AG10803 (cell line): ENCODE data around the gene TEX29.

ENCODE experiments used
- DNase-seq: peaks from one replicate; pipeline ENCODE4 v3.0.0; 2010; ENCODE audit warnings: low read depth
- H3K4me3 ChIP-seq: 2 replicates; pipeline ENCODE4 v1.5.1; 2011; ENCODE audit warnings: mild to moderate bottlenecking, low read length, control low read depth
- TF ChIP-seq, protein P1 (sequence below): conservative IDR thresholded peaks from 2 replicates; pipeline ENCODE4 v1.5.1; 2011; ENCODE audit warnings: mild to moderate bottlenecking, low read length, control low read depth, inconsistent platforms

TEX29 gene

DNA sequence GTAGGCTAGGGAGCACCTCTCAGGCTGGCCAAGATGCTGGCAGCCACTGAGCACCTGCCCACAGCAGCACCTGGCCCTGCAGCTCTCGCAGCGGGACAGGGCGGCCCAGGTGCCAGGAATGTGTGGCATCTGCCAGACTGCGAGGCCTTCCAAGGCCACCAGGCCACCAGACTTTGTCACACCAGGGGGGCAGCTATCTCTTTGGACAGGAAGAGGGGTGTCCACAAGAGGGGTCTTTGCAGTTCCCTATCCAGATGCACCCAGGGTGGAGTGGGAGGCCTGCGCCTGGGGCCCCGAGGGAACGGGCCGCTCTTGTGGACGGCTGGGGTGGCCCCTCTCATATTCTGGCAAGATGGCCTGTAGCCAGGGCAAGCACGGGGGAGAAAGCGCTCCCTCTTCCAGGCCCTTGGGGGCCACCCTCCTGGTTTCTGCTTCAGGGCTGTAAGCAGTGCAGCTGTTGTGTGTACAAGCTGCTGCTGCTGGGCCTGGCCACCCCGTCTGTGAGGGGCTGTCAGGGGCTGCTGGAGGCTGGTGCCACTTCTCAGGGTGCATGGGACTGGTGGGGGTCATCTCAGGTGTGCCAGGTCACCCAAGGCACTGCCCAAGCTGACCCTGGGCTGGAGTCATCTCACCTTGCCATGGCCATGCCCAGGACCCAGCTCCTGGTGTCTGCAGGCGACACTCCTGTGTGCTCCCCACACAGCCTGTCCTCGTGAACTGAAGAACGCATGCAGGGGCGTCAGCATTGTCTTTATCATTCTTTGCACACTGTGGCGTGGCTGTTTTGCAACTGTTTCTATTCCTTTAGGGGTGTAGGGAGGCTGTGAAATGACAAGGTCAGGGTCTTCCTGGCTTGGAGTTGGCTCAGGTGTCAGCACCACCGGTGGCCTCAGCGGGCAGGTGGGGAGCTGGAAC is 1.8 kb downstream of the TEX29 start:
- TF ChIP-seq, protein P1, sequence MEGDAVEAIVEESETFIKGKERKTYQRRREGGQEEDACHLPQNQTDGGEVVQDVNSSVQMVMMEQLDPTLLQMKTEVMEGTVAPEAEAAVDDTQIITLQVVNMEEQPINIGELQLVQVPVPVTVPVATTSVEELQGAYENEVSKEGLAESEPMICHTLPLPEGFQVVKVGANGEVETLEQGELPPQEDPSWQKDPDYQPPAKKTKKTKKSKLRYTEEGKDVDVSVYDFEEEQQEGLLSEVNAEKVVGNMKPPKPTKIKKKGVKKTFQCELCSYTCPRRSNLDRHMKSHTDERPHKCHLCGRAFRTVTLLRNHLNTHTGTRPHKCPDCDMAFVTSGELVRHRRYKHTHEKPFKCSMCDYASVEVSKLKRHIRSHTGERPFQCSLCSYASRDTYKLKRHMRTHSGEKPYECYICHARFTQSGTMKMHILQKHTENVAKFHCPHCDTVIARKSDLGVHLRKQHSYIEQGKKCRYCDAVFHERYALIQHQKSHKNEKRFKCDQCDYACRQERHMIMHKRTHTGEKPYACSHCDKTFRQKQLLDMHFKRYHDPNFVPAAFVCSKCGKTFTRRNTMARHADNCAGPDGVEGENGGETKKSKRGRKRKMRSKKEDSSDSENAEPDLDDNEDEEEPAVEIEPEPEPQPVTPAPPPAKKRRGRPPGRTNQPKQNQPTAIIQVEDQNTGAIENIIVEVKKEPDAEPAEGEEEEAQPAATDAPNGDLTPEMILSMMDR = no peak
- no peak for DNase-seq

DNA sequence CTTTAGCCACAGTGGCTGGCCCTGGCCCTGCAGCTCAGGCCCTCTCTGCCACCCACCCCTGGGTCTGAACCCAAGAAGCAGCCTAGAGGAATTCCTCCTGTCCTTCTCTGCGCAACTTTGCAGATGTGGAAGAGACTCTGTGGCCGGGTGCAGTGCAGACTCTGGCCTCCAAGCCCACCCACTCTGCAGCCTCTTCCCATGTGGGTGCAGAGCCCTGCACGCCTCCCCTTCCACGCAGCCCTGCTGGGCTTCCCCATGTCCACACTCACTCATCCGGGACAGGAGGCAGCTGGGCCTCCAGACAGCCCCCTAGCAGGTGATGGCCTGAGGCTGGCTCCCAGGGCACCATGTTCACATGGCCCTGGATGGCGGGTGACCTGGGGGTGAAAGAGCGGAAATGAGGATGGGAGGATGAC is 2.5 kb downstream of the TEX29 start:
- H3K4me3 ChIP-seq = no peak overlapping the region
- TF ChIP-seq, protein P1 = no peak
- no peak for DNase-seq

More for the DNA sequence above, 1.8 kb downstream of the TEX29 start:
- H3K4me3 ChIP-seq = no peak overlapping the region

DNA sequence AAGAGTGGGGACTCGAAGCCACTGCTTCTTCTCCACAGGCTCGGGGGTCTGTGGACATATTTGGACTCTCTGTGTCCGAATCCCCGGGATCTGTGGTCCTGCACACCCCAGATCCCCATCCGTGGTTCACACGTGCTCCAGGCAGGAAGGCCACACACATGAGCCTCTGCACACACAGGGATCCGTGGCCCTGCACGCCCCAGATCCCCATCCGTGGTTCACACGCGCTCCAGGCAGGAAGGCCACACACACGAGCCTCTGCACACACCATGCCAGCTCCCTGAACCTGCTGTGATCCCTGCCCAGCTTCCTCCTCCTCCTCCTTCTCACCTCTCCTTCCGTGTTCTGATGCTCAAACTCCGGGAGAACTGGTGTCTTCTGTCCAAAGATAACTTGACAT is 3.1 kb downstream of the TEX29 start:
- no peak for DNase-seq
- no peak overlapping the region for H3K4me3 ChIP-seq
- TF ChIP-seq, protein P1 = no peak

DNA sequence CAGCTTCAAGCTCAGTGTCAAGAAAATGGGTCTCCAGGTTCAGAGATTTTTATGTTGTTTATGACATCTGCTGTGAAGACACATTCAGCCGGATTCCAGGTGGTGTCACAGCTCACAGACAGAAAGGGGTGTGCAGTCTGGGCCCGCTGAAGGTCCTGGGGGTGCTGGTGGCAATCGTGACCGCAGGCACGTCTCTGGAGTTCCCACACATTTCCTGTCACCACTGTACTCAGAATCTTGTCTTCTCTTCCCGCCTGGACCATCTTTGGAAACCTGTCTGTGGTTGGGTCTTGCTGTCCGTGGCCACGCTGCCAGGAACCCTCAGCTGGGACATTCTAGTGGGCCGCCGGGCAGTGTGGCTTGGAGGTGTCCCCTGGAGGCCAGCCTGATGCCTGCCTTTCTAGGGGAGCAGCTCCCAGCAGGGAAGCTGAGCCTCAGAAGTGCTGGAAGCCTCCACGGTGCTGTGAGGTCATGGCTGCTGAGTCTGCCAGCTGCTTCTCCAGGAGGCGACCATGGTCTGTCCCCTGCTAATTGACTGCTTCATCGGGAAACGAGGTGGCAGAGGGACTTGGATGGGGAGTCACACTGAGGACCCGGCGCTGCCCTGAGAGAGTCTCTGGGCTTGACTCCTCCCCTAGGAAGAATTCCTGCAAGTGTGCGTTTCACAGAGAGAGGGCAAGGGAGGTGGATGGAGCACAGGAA is 3.7 kb downstream of the TEX29 start:
- TF ChIP-seq, protein P1 = no peak
- no peak for DNase-seq
- no peak overlapping the region for H3K4me3 ChIP-seq

DNA sequence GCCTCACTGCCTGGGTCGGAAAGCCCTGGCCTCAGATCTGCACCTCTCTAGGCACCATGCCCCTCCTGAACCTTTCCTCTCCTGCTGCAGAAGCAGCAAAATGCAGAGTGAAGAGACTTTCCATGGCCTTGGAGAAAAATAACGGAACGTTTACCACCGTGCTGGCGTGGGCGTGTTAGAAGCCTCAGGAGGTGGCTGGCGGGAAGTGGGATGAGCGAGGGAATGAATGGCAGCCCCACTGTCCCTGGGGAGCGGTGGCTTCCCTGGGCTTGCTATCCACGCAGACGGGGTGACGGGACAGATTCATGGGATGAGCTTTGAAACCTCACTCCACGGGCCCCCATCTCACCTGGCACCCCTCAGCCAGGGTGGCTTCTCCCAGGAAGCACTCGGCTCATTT is 4.3 kb downstream of the TEX29 start:
- TF ChIP-seq, protein P1 = no peak
- no peak overlapping the region for H3K4me3 ChIP-seq
- no peak for DNase-seq

DNA sequence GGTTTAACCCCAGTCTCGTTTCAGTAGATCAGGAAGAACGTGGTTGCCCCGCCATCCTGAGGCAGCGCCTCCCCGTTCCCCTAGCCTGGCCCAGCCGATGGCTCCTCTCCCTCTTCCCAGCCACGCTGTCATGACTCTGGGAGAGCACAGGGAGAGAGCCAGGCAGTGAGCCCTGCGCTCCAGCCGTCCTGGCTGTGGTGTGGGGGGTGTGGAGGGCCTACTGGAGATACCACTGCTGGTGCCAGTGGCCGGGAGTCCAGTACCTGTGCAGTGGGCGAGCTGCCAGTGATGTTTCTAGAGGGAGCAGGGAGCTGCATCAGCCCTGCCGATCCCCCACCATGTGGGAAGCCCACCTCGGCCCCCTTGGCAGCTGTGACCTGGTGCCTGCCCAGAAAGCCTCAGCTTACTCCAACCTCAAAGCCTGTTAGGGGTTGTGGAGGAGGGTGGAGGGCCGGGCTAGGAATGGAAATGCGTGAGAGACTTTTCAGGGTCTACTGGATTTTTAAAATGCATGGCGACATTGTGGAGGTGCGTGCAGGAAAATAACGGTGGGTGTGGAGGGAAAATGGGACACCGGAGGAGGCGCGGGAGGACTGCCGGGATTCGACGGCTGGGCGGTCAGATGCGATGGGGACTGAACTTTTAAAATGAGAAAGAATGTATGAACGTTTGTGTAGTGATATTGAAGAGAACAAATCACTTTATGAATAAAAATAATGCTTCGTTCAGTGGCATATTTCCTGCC is 4.9 kb downstream of the TEX29 start:
- DNase-seq = no peak
- TF ChIP-seq, protein P1 = no peak
- H3K4me3 ChIP-seq = no peak overlapping the region
